Airway epithelial cell (primary cell): Measurements from ENCODE around the gene RAB8B. TPM values are rescaled to one million over a fixed set of nuclear protein-coding genes. Genes with fewer than 3 reads are reported as not detected.

ENCODE experiments used
- total RNA-seq: library from RNA; depleted of rRNA; stranded (reverse); fragments of >200 nt; gene quantifications from 2 replicates; pipeline ENCODE4 v1.2.3, GENCODE V29; 2015

Gene RAB8B
- 4.9 and 8.3 TPM in 2 replicates for total RNA-seq

GRCh38 chr15:63188926-63189871 is at the start of gene RAB8B:
Gene RAB8B, plus strand, starts transcription at chr15:63189606. Its CDS starts 19 bp downstream, at chr15:63189625.

GRCh38 chr15:63157118-63157843 is 32.1 kb upstream of the RAB8B start, which contains the start of gene RPS27L:
Gene RPS27L, minus strand, starts transcription at chr15:63157477. Its CDS starts 72 bp downstream, at chr15:63157405.

GRCh38 chr15:63277038-63277892 is 87.9 kb downstream of the RAB8B start, which contains the start of gene APH1B:
Gene APH1B, plus strand, starts transcription at chr15:63277605. Its CDS starts 19 bp downstream, at chr15:63277624.

Other genes with a start within 250 kb of the RAB8B start
- 138 and 149 TPM in 2 replicates for gene TPM1, start 146.9 kb upstream of the RAB8B start, total RNA-seq
- gene LACTB, start 67.7 kb upstream of the RAB8B start, total RNA-seq = 12.5 and 12.8 TPM in 2 replicates
- 86.6 and 89.6 TPM in 2 replicates for gene RPS27L, start 32.1 kb upstream of the RAB8B start, total RNA-seq
- 1.9 and 3.2 TPM in 2 replicates for gene APH1B, start 88.0 kb downstream of the RAB8B start, total RNA-seq
- 113 and 131 TPM in 2 replicates for gene CA12, start 192.2 kb downstream of the RAB8B start, total RNA-seq